Natural killer cell (primary cell): ENCODE measurements around the gene KCTD18. TPM values are rescaled to one million over a fixed set of nuclear protein-coding genes. Genes with fewer than 3 reads are reported as not detected.
A peak's percentile ranks its signal among the peaks of the same experiment; 100 is the strongest.

Experiments used
- ATAC-seq, 3 donors: fragments of 150-1000 bp in 2 of 3; fragments of 200-7000 bp in 1 of 3; cut with Tn5 transposase; 1 replicate in 1 of 3; 2 replicates in 2 of 3; pipeline ENCODE4 v1.10.0; 2021; ENCODE audit warnings: mild to moderate bottlenecking in 2 of 3, moderate library complexity in 2 of 3
- DNase-seq, 2 donors: peaks; one replicate each; pipeline versions ENCODE4 v3.0.0 to v3.0.0-alpha.2; 2013 to 2021; ENCODE audit warnings: mixed read lengths in 1 of 2
- H3K27ac ChIP-seq: one replicate; pipeline ENCODE4 v1.5.1; 2013; ENCODE audit warnings: mild to moderate bottlenecking, low read length
- H3K27me3 ChIP-seq: one replicate; pipeline ENCODE4 v1.6.1; 2013; ENCODE audit warnings: low read length; ENCODE audit not compliant: control insufficient read depth, insufficient read depth
- H3K36me3 ChIP-seq: one replicate; pipeline ENCODE4 v1.6.1; 2013; ENCODE audit warnings: low read length; ENCODE audit not compliant: control insufficient read depth, insufficient read depth
- H3K4me1 ChIP-seq: one replicate; pipeline ENCODE4 v1.6.1; 2013; ENCODE audit warnings: low read length; ENCODE audit not compliant: control insufficient read depth, insufficient read depth
- H3K4me3 ChIP-seq: one replicate; pipeline ENCODE4 v1.5.1; 2013; ENCODE audit warnings: low read length
- H3K9me3 ChIP-seq: one replicate; pipeline ENCODE4 v1.6.1; 2013; ENCODE audit warnings: low read length; ENCODE audit not compliant: control insufficient read depth, insufficient read depth
- H3K27ac Mint-ChIP-seq, 2 donors: one replicate each; pipeline ENCODE4 v1.8.0; 2022; ENCODE audit warnings: mild to moderate bottlenecking in 2 of 2, mixed read lengths in 2 of 2, moderate library complexity in 1 of 2
- H3K27me3 Mint-ChIP-seq, 2 donors: one replicate each; pipeline ENCODE4 v1.8.0; 2022; ENCODE audit warnings: low read depth in 2 of 2, mixed read lengths in 2 of 2
- H3K36me3 Mint-ChIP-seq: one replicate; pipeline ENCODE4 v1.8.0; 2022; ENCODE audit warnings: mixed read lengths
- H3K4me1 Mint-ChIP-seq, 2 donors: one replicate each; pipeline ENCODE4 v1.8.0; 2022; ENCODE audit warnings: mixed read lengths in 2 of 2
- H3K4me3 Mint-ChIP-seq: one replicate; pipeline ENCODE4 v1.8.0; 2022; ENCODE audit warnings: mild to moderate bottlenecking, moderate library complexity, mixed read lengths
- H3K9me3 Mint-ChIP-seq, 2 donors: one replicate each; pipeline ENCODE4 v1.8.0; 2022; ENCODE audit warnings: mixed read lengths in 2 of 2
- WGBS: methylation state at CpG from one replicate; pipeline ENCODE4 v1.1.7; 2013; ENCODE audit warnings: missing lambda C conversion rate; ENCODE audit not compliant: insufficient coverage; 5-methylcytosine and 5-hydroxymethylcytosine counted together
- intact Hi-C: fragments of 100-400 bp; cut with micrococcal nuclease; formaldehyde crosslinking; loops from one replicate; pipeline ENCODE4 v1.14.2; 2022
- total RNA-seq, 4 donors: library from RNA; stranded (reverse); fragments of 120-200 nt in 1 of 4; gene quantifications; one replicate each; pipeline versions ENCODE4 v1.2.3 to v1.2.4, GENCODE V29; 2013 to 2022
- TF ChIP-seq, protein P1 (sequence below): fragments of 200-600 bp; IDR thresholded peaks from one replicate; pipeline ENCODE4 v1.8.0; 2022; ENCODE audit warnings: antibody characterized with exemption

Gene KCTD18
- total RNA-seq, 3 donors from 2014 or later (not counting 1 experiment from before 2014, with no cell fraction given) = 16.1 to 21.3 (median 20.9) TPM

DNA sequence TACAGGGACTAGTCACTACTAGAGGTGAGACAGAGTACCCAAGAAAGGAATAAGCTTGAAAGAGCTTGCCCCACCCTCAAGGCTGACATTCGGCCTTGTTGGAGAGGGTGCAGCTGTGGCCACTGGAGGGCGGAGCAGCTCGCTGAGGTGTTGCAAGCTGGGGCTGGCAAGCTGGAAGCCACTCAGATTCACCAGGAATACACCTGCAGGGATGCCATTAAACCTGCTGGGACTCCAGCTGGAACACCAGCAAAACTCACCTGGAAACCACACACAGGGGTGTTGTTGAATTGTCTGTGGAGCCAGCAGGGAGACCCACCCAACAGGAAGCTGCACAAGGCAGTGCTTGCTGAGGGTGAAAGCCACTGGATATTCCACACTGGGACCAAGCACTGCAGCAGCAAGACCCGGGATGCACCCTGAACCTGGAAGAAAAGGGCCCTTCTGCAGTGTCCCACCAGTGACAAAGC is 26.1 kb downstream of the KCTD18 start:
- Mint-ChIP-seq H3K4me3 (no peak overlapping the region), H3K27ac (no peak overlapping the region), H3K4me1 (no peaks in the 10 kb centered on the region), H3K36me3 (no peaks in the 10 kb centered on the region), H3K27me3 (no peaks in the 10 kb centered on the region), H3K9me3 (no peaks in the 10 kb centered on the region)
- ATAC-seq (no peak), DNase-seq (peak in 1 of 2 donors; percentile 15)
- WGBS = 61% methylated on average over 4 of the region's 4 CpGs
- Histone ChIP-seq H3K9me3 (no peaks in the 10 kb centered on the region), H3K4me1 (no peaks in the 10 kb centered on the region), H3K36me3 (no peaks in the 10 kb centered on the region), H3K4me3 (no peak overlapping the region), H3K27me3 (no peaks in the 10 kb centered on the region), H3K27ac (no peak overlapping the region)
- TF ChIP-seq, protein P1, sequence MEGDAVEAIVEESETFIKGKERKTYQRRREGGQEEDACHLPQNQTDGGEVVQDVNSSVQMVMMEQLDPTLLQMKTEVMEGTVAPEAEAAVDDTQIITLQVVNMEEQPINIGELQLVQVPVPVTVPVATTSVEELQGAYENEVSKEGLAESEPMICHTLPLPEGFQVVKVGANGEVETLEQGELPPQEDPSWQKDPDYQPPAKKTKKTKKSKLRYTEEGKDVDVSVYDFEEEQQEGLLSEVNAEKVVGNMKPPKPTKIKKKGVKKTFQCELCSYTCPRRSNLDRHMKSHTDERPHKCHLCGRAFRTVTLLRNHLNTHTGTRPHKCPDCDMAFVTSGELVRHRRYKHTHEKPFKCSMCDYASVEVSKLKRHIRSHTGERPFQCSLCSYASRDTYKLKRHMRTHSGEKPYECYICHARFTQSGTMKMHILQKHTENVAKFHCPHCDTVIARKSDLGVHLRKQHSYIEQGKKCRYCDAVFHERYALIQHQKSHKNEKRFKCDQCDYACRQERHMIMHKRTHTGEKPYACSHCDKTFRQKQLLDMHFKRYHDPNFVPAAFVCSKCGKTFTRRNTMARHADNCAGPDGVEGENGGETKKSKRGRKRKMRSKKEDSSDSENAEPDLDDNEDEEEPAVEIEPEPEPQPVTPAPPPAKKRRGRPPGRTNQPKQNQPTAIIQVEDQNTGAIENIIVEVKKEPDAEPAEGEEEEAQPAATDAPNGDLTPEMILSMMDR = no peak
- intact Hi-C loops = no loop called here

DNA sequence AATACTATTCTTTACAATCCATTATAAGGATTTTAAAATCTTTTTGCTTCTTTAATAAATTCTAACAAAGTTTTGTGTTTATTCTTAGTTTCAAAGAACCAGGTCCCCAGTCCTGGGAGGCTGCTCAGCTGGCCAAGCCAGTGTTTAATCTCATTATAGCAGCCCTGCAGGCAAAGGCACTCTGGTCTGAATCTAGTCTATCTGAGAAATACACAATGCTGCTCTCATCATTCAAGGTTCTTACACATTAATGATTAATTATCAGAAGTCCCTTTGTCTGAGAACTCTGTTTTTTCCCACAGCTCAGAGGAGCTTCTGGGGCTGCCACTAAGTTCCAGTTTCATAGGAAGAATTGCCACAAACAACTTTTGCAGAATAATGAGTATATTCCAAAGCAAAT is 27.7 kb downstream of the KCTD18 start:
- Mint-ChIP-seq H3K27ac (no peak overlapping the region), H3K4me1 (no peaks in the 10 kb centered on the region), H3K27me3 (no peaks in the 10 kb centered on the region), H3K9me3 (no peaks in the 10 kb centered on the region), H3K4me3 (no peak overlapping the region), H3K36me3 (no peaks in the 10 kb centered on the region)
- Histone ChIP-seq H3K4me3 (no peak overlapping the region), H3K27me3 (no peaks in the 10 kb centered on the region), H3K4me1 (no peaks in the 10 kb centered on the region), H3K27ac (no peak overlapping the region), H3K9me3 (no peaks in the 10 kb centered on the region), H3K36me3 (no peaks in the 10 kb centered on the region)
- TF ChIP-seq, protein P1 = no peak
- DNase-seq (no peak), ATAC-seq (no peak)
- intact Hi-C loops = no loop called here

DNA sequence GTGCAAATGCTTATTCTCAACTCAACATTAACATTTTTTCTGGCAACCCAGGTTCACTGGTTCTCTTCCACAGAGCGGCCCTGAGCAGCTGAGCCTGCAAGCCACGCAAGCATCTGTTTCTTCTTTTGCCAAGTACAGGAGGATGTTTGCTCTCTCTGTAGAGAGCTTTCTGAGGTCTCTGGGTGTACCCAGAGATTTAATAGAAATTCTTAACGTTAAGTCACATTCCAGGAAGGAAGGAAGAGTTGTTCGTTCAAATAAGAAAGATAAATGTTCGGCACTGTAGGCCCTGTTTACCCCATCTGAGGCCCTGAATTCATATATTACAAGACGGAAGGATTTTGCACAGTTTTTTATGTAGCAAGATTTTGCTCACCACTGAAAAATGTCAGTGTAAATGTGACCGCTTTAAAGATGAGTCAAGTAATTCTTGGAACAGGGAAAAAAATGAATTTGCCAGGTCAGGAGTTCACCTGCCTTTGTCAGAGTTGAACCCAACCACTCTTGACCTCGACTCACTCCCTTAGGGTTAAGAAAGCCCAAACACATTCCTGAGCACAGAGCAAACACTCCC is 30.1 kb downstream of the KCTD18 start:
- Mint-ChIP-seq H3K27me3 (no peaks in the 10 kb centered on the region), H3K9me3 (no peaks in the 10 kb centered on the region), H3K4me1 (no peaks in the 10 kb centered on the region), H3K36me3 (no peaks in the 10 kb centered on the region), H3K27ac (no peak overlapping the region), H3K4me3 (no peak overlapping the region)
- TF ChIP-seq, protein P1 = no peak
- 65% methylated on average over 8 of the region's 8 CpGs for WGBS
- no peak overlapping the region for H3K27ac ChIP-seq
- ATAC-seq = no peak
- no peaks in the 10 kb centered on the region for H3K9me3 ChIP-seq
- no peak overlapping the region for H3K4me3 ChIP-seq
- no peaks in the 10 kb centered on the region for H3K4me1 ChIP-seq
- DNase-seq = no peak
- H3K27me3 ChIP-seq = no peaks in the 10 kb centered on the region
- H3K36me3 ChIP-seq = no peaks in the 10 kb centered on the region
- intact Hi-C loops = no loop called here

DNA sequence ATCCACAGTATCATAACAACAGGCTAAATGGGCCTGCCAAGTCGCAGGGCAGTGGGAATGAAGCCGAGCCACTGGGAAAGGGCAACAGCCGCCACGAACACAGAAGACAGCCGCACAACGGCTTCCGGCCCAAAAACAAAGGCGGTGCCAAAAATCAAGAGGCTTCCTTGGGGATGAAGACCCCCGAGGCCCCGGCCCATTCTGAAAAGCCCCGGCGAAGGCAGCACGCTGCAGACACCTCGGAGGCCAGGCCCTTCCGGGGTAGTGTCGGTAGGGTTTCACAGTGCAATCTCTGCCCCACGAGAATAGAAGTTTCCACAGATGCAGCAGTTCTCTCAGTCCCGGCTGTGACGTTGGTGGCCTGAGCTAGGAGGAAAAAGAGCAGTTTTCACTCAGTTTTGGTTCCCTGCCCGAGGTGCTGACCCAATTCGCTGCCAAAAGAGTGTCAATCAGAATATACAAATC is 32.2 kb downstream of the KCTD18 start:
- Mint-ChIP-seq H3K9me3 (no peaks in the 10 kb centered on the region), H3K27me3 (no peaks in the 10 kb centered on the region), H3K4me3 (no peak overlapping the region), H3K4me1 (no peaks in the 10 kb centered on the region), H3K27ac (no peak overlapping the region), H3K36me3 (no peaks in the 10 kb centered on the region)
- no peak overlapping the region for H3K27ac ChIP-seq
- DNase-seq (no peak), ATAC-seq (no peak)
- no peaks in the 10 kb centered on the region for H3K4me1 ChIP-seq
- WGBS = 96% methylated on average over 21 of the region's 21 CpGs
- H3K4me3 ChIP-seq = no peak overlapping the region
- intact Hi-C loops = no loop called here
- TF ChIP-seq, protein P1 = no peak
- no peaks in the 10 kb centered on the region for H3K9me3 ChIP-seq
- no peaks in the 10 kb centered on the region for H3K36me3 ChIP-seq
- no peaks in the 10 kb centered on the region for H3K27me3 ChIP-seq
